NCI-H1436 (cell line): ENCODE data around the gene PALS1.
"Not testable (repeated sequence)": the region's sequence is repeated elsewhere in the genome, so short reads cannot be mapped to it uniquely, and the experiment has no call there.

Experiments used
- DNase-seq: peaks from one replicate; lab custom pipeline; 2025; lab: John Stamatoyannopoulos, UW

PALS1 gene

DNA sequence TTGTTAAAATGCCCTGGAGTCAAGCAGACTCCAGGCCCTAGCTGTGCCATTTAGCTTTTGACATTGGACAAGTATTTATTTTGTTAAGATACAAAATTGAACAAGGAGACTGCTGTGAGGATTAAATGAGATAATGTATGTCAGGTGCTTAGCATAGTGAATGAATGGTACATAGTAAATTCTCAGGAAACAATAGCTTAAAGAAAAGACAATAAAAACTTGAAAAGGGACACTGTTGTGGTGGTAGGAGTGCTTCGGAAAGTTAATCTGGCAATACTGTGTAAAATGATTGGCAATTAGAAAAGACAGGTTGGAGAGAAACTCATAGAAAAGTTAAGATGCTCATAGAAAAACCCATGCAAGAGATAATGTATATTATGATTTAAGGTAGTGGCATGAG, 19.7 kb downstream of the PALS1 start:
- DNase-seq = no peak

DNA sequence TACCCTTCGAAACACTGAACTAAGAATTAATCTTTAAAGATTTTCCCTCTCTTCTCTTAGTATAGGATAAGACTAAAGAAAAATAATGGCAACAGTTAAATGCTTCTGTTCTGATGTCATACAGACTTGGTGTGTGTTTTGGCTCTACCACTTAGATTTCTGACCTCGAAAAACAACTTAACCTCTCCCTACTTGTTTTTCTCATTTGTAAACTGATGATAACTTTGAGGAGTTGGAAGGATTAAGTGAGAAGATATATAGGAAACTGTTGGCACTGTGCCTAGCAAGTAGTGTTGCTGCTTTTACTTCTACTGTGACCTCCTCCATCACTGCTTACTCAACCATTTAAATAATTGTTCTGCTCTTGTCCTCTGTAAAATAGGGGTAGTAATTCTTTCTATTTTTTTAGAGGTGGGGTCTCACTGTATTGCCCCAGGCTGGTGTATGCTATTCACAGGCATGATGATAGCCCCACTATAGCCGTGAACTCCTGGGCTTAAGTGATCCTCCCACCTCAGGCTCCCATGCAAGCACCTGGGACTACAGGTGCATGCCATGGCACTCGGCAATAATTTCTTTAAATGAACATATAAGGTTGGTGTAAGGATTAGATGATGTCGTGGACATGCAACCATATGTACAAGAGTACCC, 22.4 kb downstream of the PALS1 start:
- no peak for DNase-seq

DNA sequence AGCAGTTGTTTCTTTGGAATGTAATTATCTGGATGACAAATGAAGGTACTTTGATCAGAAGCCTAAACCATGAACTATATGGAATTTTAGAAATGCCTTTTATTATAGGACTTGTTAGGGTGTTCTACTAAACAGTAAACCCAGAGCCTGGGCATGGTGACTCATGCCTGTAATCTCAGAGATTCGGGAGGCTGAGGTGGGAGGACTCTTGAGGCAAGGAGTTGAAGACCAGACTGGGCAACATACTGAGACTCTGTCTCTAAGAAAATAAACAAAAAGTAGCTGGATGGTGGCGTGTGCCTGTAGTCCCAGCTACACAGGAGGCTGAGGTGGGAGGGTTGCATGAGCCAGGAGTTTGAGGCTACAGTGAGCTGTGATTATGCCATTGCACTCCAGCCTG, 23.9 kb downstream of the PALS1 start:
- DNase-seq = no peak

DNA sequence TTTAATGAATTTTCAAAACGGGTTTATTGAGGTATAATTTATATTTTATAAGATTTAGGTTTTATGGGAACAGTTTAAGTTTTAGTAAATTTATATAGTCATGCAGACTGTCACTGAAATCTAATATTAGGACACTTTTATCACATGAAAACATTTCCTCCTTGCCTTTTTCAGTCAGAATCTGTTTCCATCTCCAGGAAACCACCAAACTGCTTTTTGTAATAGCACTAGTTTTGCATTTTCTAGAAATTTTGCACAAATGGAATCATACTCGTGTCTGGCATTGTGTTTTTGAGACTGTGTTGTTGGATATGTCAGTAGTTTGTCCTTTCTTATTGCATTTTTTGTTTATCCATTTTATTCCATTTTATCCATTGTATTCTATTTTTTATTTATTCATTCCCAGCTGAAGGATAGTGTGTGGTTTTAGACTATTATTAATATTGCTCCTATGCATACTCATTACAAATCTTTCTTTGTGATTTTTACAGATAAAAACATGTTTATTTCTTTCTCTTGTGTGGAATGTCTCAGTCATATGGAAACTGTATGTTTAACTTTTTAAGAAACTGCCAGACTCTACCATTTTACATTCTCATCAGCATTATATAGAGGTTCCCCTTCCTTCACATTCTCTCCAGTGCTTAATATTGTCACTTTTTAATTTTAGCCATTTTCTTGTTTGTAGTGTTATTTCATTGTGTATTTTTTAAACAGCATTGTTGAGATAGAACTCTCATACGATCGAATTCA, 26.5 kb downstream of the PALS1 start:
- no peak for DNase-seq

DNA sequence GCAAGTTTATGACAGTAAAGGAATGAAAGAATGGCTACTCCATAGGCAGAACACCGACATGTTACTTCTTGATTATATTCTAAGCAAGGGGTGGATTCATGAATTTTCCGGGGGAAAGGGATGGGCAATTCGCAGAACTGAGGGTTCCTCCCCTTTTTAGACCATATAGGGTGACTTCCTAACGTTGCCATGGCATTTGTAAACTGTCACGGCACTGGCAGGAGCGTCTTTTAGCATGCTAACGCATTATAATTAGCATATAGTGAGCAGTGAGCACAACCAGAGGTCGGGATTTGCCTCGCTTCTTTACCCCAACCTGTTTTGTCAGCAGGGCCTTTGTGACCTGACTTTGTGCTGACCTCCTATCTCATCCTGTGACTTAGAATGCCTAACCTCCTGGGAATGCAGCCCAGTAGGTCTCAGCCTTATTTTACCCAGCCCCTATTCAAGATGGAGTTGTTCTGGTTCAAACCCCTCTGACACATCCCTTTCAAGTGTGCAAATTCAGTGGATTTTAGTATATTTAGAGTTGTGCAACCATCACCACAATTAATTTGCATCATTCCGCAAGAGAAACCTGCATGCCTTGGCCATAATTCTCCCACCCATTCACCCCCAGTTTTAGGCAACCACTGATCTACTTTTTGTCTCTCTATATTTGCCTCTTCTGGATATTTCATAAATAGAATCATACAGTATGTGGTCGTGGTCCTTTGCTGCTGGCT, 27.4 kb downstream of the PALS1 start:
- no peak for DNase-seq

DNA sequence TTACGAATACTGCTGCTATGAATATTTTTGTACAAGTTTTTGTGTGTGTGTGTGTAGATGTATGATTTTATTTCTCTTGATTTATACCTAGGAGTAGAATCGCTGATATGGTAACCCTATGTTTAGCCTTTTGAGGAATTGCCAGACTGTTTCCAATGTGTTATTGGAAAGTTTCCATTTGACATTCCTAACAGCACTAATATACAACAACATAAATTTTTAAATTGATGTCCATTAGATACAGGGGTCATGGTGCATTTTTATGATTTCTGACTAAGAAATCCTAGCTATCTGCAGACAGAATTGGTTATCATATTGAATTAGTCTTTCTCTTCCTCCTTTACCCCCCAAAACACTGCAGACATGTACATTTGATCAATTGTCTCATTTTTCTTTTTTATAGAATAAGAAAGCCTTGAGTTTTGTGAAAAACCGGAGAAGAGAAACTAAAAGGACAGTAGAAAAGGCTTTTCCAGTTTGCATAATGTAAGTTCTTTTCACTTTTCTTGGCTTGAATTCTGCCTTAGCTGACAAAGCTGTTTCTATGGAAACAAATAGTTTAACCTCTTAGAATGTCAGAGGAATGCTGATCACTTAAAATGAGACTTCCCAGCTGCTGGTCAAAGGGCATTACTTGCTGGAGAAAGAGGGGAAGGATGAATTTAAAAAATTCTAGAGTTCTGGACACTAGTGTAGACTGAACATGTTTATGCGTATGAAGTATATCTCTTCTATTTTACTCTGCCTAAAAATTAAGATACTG, 28.2 kb downstream of the PALS1 start:
- DNase-seq = no peak

DNA sequence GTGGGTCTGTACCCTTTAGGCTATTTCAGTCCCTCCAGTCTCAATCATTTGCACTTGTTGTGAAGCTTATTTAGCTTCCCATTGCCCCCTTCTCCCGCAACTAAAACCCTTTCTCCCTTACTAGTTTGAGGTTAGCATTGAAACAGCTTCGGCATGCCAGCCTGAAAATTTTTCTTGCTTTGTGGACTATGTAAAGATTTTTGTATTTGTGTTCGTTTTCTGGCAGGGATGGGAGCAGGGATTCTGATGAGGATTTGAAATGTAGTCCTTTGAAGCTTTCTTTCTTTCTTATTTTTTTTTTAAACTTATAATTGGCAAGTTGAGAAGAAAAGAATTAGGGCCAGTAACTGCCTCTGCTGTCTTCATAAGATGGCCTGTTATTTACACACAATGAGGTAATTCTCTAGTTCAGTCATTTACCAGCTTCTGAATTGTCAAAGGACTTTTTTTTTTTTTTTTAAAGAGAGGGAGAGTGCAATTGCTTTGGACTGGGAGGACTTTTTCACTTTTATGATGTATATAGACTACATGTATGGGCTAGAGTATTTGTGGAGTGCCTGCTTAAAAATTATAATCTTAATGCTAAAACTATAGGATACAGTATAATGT, 29.0 kb downstream of the PALS1 start:
- DNase-seq = no peak

DNA sequence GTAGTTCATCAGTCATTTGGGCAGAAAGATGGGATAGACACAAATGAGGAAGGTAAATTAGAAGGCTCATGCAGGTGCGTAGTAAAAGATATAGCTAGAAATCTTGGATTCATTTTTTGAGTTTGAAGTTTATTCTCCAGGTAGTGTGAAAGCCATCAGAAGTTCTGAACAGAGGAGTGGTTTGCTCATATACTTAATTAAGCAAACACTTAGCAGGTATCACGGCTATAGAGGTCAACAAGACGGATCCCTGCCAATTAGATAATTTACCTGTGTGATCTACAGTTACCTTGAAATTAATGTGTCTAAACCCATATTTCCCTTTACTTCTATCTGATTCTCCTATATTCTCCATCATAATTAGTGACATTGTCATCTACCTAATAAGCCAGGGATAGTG, 29.7 kb downstream of the PALS1 start:
- no peak for DNase-seq

DNA sequence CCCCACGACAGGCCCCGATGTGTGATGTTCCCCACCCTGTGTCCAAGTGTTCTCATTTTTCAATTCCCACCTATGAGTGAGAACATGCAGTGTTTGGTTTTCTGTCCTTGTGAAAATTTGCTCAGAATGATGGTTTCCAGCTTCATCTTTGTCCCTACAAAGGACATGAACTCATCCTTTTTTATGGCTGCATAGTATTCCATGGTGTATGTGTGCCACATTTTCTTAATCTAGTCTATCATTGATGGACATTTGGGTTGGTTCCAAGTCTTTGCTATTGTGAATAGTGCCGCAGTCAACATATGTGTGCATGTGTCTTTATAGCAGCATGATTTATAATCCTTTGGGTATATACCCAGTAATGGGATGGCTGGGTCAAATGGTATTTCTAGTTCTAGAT, 32.0 kb downstream of the PALS1 start:
- not testable (repeated sequence) for DNase-seq

DNA sequence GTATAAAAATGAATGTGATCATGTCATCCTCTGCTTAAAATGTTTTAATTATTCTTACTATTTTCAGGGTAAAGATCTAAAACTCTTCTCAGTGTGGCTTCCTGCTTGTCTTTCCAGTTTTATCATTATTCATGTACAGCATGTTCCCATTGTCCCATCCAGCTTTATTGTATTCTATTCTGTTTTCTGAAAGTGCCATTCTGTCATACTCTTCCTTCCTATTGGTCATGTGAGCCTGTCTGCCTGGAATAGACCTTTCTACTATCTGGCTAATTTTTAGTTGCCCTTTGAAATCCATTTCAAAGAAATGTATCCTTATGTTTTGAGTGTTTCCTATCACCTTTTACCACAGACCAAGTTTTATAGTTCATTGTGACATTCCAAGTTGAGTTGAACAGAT, 34.9 kb downstream of the PALS1 start:
- no peak for DNase-seq

DNA sequence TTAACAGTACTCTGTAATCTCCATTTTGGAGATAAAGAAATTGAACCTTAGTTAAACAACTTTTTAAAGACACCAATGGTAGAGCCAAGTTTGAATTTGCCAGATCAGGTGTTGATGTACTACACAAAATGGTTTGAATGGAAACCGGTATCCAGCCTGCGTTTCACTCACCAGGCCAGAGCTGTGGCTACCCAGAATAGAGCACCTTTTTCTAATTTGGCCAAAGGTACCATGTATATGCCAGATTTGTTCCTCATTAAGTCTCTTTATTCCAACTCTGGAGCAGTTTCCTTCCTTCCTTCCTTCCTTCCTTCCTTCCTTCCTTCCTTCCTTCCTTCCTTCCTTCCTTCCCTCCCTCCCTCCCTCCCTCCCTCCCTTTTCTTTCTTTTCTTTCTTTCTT, 39.3 kb downstream of the PALS1 start:
- DNase-seq = no peak

DNA sequence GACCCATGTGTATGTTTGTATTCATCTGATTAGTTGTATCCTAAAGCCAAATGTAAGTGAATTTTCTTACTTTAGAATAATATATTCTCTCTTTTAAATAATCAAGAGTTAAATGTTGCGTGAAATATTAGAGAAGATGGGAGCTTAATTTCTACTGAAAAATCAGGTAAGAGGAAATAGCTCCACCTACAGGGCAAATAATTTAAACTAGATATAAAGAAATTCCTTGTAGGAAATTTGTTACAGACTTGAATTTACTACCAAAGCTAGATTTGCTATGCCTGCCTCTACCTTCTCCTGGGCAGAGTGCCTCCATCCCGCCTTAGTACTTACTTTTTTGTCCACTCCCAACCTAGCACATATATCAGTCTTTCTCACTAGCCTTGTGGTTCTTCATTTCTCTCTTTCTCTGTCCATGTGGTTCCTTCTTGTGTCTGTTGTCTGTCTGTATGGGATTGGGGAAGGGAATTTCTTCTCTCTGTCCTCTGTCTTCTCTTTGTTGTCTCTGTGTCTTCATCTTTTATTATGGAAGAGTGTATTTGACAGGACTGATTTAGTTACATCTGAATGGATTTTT, 44.7 kb downstream of the PALS1 start:
- peak; percentile 39 for DNase-seq
